Aorta (tissue), 5 donors: ENCODE data around the gene CD207. TPM values are rescaled to one million over a fixed set of nuclear protein-coding genes. Genes with fewer than 3 reads are reported as not detected.
"Not testable (repeated sequence)": the region's sequence is repeated elsewhere in the genome, so short reads cannot be mapped to it uniquely, and the experiment has no call there.

Experiments
- ATAC-seq: fragments of 200-7000 bp; cut with Tn5 transposase; one replicate; pipeline ENCODE4 v1.9.1; 2022; ENCODE audit warnings: moderate library complexity; ENCODE audit not compliant: low FRiP score
- DNase-seq, 2 donors: peaks; one replicate each; pipeline ENCODE4 v3.0.0-alpha.2; 2020
- H3K27ac ChIP-seq, 2 donors: one replicate each; pipeline ENCODE4 v1.5.1; 2013; ENCODE audit warnings: low read length in 2 of 2, mild to moderate bottlenecking in 2 of 2, moderate library complexity in 2 of 2, control low read depth in 1 of 2, inconsistent platforms in 1 of 2, low read depth in 1 of 2
- H3K27me3 ChIP-seq, 2 donors: one replicate each; pipeline ENCODE4 v1.6.1; 2013; ENCODE audit warnings: control low read depth in 1 of 2, low read length in 1 of 2, mild to moderate bottlenecking in 1 of 2, moderate library complexity in 1 of 2; ENCODE audit not compliant: insufficient read depth in 2 of 2, control insufficient read depth in 1 of 2
- H3K36me3 ChIP-seq, 2 donors: one replicate each; pipeline ENCODE4 v1.6.1; 2013; ENCODE audit warnings: control low read depth in 1 of 2, low read length in 1 of 2, mild to moderate bottlenecking in 1 of 2; ENCODE audit not compliant: insufficient read depth in 2 of 2, control insufficient read depth in 1 of 2
- H3K4me1 ChIP-seq, 2 donors: one replicate each; pipeline ENCODE4 v1.6.1; 2013; ENCODE audit warnings: low read length in 2 of 2, control low read depth in 1 of 2, mild to moderate bottlenecking in 1 of 2, moderate library complexity in 1 of 2; ENCODE audit not compliant: insufficient read depth in 2 of 2, control insufficient read depth in 1 of 2
- H3K4me3 ChIP-seq, 2 donors: one replicate each; pipeline ENCODE4 v1.5.1; 2013; ENCODE audit warnings: low read length in 2 of 2, control low read depth in 1 of 2, mild to moderate bottlenecking in 1 of 2
- H3K9me3 ChIP-seq: one replicate; pipeline ENCODE4 v1.6.1; 2013; ENCODE audit warnings: mild to moderate bottlenecking, low read length; ENCODE audit not compliant: control insufficient read depth
- WGBS, 2 donors: extraction: QIAGEN DNeasy Blood & Tissue Kit; methylation state at CpG; one replicate each; pipeline ENCODE4 v1.1.7; 2013; 5-methylcytosine and 5-hydroxymethylcytosine counted together
- intact Hi-C, 2 donors: fragments of 100-400 bp; cut with DNase I; formaldehyde crosslinking; loops; one replicate each; pipeline versions ENCODE4 v1.14.2 to v1.15.0; 2022
- long read RNA-seq, 2 donors: library from polyadenylated mRNA; unstranded; transcript quantifications; one replicate each; pipeline ENCODE4 v2.0.0, GENCODE V29; 2020 to 2021
- polyA plus RNA-seq, 2 donors: library from polyadenylated mRNA; stranded (reverse); fragments of 200-250 nt; gene quantifications; one replicate each; pipeline ENCODE4 v1.2.3, GENCODE V29; 2013
- total RNA-seq, 2 donors: library from RNA; stranded (reverse); fragmentation: NEBNext Ultra II Directional; extraction: Animal tissue kit (Norgen Biotek cat#: 25700); gene quantifications; one replicate each; pipeline ENCODE4 v1.2.1, GENCODE V29; 2021
- donor health status: healthy with polysubstance abuse.
- donor health status: Bipolar disorder and iron deficiency.
- donor health status: DM: no; HTN: no; CAD: no.
- donor health status: DM: no; HTN: no; CAD: no.
- donor health status: DM: yes; HTN: yes; CAD: no.

The CD207 gene
- total RNA-seq (under 1 TPM in 1 of 2 donors, not detected in 1; 0.78 TPM), polyA plus RNA-seq (not detected)
- long read RNA-seq, donor 1 = 0 reads
- long read RNA-seq, donor 2 = 0 reads

GRCh38 chr2:70835643-70836042 is at the start of gene CD207:
Gene CD207 (minus strand): TSS chr2:70835816. CDS start chr2:70835776, 40 bp downstream.
- intact Hi-C loops = no loop called here
- ATAC-seq (no peak), DNase-seq (no peak)
- 90% methylated on average over 4 of the region's 4 CpGs for WGBS, 2 donors
- Histone ChIP-seq H3K27ac (no peak within 1 kb of the TSS), H3K36me3 (no peaks in the 10 kb centered on the region), H3K4me3 (no peak within 1 kb of the TSS), H3K4me1 (no peaks in the 10 kb centered on the region), H3K27me3 (no peaks in the 10 kb centered on the region), H3K9me3 (no peaks in the 10 kb centered on the region)

GRCh38 chr2:70878543-70878942 is 42.9 kb upstream of the CD207 start:
- H3K27me3 ChIP-seq = not testable (repeated sequence)
- WGBS, 2 donors = 55 to 59% methylated on average over 3 of the region's 3 CpGs

GRCh38 chr2:70876138-70876537 is 40.5 kb upstream of the CD207 start:
- 73 to 76% methylated on average over 9 of the region's 9 CpGs for WGBS, 2 donors
- ATAC-seq, H3K4me3 ChIP-seq, DNase-seq, H3K36me3 ChIP-seq, H3K9me3 ChIP-seq, H3K27me3 ChIP-seq, H3K27ac ChIP-seq, H3K4me1 ChIP-seq, intact Hi-C loops: not testable (repeated sequence)

More at GRCh38 chr2:70878543-70878942, 42.9 kb upstream of the CD207 start:
- H3K27ac ChIP-seq, DNase-seq, ATAC-seq, H3K36me3 ChIP-seq, H3K9me3 ChIP-seq, H3K4me3 ChIP-seq, H3K4me1 ChIP-seq, intact Hi-C loops: not testable (repeated sequence)

- Histone ChIP-seq H3K4me1 (no peaks in the 10 kb centered on the region), H3K9me3 (no peaks in the 10 kb centered on the region), H3K36me3 (no peaks in the 10 kb centered on the region), H3K4me3 (no peak overlapping the region), H3K27me3 (no peaks in the 10 kb centered on the region), H3K27ac (no peak overlapping the region)
- intact Hi-C loops = loop anchor here in 1 of 2 donors (5.0 kb wide), 1 partner anchor 49 kb away; no protein-coding TSS in a partner anchor
- DNase-seq (no peak), ATAC-seq (no peak)
- WGBS, 2 donors = 47 to 50% methylated on average over 4 of the region's 4 CpGs
Measured at GRCh38 chr2:70873541-70873940, 37.9 kb upstream of the CD207 start.

- H3K4me3 ChIP-seq = no peak overlapping the region
- 12 to 13% methylated on average over 36 of the region's 36 CpGs for WGBS, 2 donors
- intact Hi-C loops = loop anchor here (1.0 to 5.0 kb wide), 3 partner anchors 51 to 78 kb away; no protein-coding TSS in a partner anchor
- no peaks in the 10 kb centered on the region for H3K36me3 ChIP-seq
- no peaks in the 10 kb centered on the region for H3K27me3 ChIP-seq
- no peak overlapping the region for H3K27ac ChIP-seq
- DNase-seq = peak; percentile 92 to 97
- no peaks in the 10 kb centered on the region for H3K9me3 ChIP-seq
- ATAC-seq = peak; percentile 93
- no peaks in the 10 kb centered on the region for H3K4me1 ChIP-seq
Measured at GRCh38 chr2:70871398-70872211, 36.0 kb upstream of the CD207 start.

- 46 to 55% methylated on average over 5 of the region's 5 CpGs for WGBS, 2 donors
- intact Hi-C loops = loop anchor here (1.0 to 5.0 kb wide), 3 partner anchors 52 to 79 kb away; no protein-coding TSS in a partner anchor
- Histone ChIP-seq H3K36me3 (no peaks in the 10 kb centered on the region), H3K4me3 (no peak overlapping the region), H3K27me3 (no peaks in the 10 kb centered on the region), H3K27ac (no peak overlapping the region), H3K9me3 (no peaks in the 10 kb centered on the region), H3K4me1 (no peaks in the 10 kb centered on the region)
- DNase-seq = no peak
- peak; percentile 9 for ATAC-seq
Measured at GRCh38 chr2:70870790-70871189, 35.2 kb upstream of the CD207 start.

- DNase-seq (no peak), ATAC-seq (no peak)
- H3K27me3 ChIP-seq = no peaks in the 10 kb centered on the region
- H3K4me3 ChIP-seq = no peak overlapping the region
- no peaks in the 10 kb centered on the region for H3K9me3 ChIP-seq
- intact Hi-C loops = no loop called here
- no peaks in the 10 kb centered on the region for H3K36me3 ChIP-seq
- 69 to 85% methylated on average over 1 of the region's 1 CpG for WGBS, 2 donors
- no peaks in the 10 kb centered on the region for H3K4me1 ChIP-seq
- H3K27ac ChIP-seq = no peak overlapping the region
Measured at GRCh38 chr2:70868970-70869369, 33.4 kb upstream of the CD207 start.

GRCh38 chr2:70861777-70862625 is 26.4 kb upstream of the CD207 start:
- H3K4me3 ChIP-seq = no peak overlapping the region
- no peak overlapping the region for H3K27ac ChIP-seq
- no peaks in the 10 kb centered on the region for H3K9me3 ChIP-seq
- WGBS, 2 donors = 20 to 22% methylated on average over 21 of the region's 21 CpGs
- intact Hi-C loops = loop anchor here in 1 of 2 donors (2.0 kb wide), 1 partner anchor 87 kb away; no protein-coding TSS in a partner anchor
- peak; percentile 82 to 91 for DNase-seq
- no peaks in the 10 kb centered on the region for H3K27me3 ChIP-seq
- no peaks in the 10 kb centered on the region for H3K36me3 ChIP-seq
- ATAC-seq = peak; percentile 85
- no peaks in the 10 kb centered on the region for H3K4me1 ChIP-seq
